Lower leg skin (tissue), 4 donors: ENCODE data around the gene SELENOT. TPM values are rescaled to one million over a fixed set of nuclear protein-coding genes. Genes with fewer than 3 reads are reported as not detected.
A peak's percentile ranks its signal among the peaks of the same experiment; 100 is the strongest.

Experiments
- DNase-seq, 2 donors: peaks; one replicate each; pipeline ENCODE4 v3.0.0-alpha.2; 2019; ENCODE audit warnings: low spot score in 2 of 2
- H3K4me3 ChIP-seq: fragments of 200-600 bp; sonication (generic); 2 replicates; pipeline ENCODE4 v1.5.1; 2017; ENCODE audit warnings: mild to moderate bottlenecking, low read depth; ENCODE audit not compliant: poor library complexity, severe bottlenecking
- CTCF ChIP-seq, 3 donors: fragments of 450-650 bp; IDR thresholded peaks; one replicate each; pipeline ENCODE4 v1.5.1; 2016; ENCODE audit warnings: antibody characterized with exemption in 3 of 3, mild to moderate bottlenecking in 3 of 3, moderate library complexity in 2 of 3
- POLR2A ChIP-seq, 2 donors: fragments of 450-650 bp; IDR thresholded peaks; one replicate each; pipeline ENCODE4 v1.6.1; 2016 to 2017; ENCODE audit warnings: antibody characterized with exemption in 2 of 2, mild to moderate bottlenecking in 1 of 2, moderate library complexity in 1 of 2
- WGBS, 2 donors: methylation state at CpG; one replicate each; pipeline ENCODE4 v1.1.5; 2018; 5-methylcytosine and 5-hydroxymethylcytosine counted together
- intact Hi-C: fragments of 100-400 bp; cut with DNase I; formaldehyde crosslinking; loops from one replicate; pipeline ENCODE4 v1.15.0; 2023; ENCODE audit warnings: low total_unique reads
- total RNA-seq, 4 donors: library from RNA; depleted of rRNA; stranded (reverse); fragments of >200 nt; gene quantifications; one replicate each; pipeline ENCODE4 v1.1.0, GENCODE V29; 2016

The SELENOT gene
- total RNA-seq, 4 donors from 2014 or later: 39.2 to 76.8 (median 64.8) TPM

- no peak for DNase-seq
- H3K4me3 ChIP-seq: peak overlapping the region; percentile 69
- 1% methylated on average over 11 of the region's 11 CpGs for WGBS, 2 donors
- TF ChIP-seq CTCF (IDR thresholded peaks at IDR 0.05): no peak
- TF ChIP-seq POLR2A (IDR thresholded peaks at IDR 0.05): no peak
- intact Hi-C loops: no loop called here
Measured at GRCh38 chr3:150603980-150604319, 829 bp downstream of the SELENOT start.

- DNase-seq: no peak
- no peak for TF ChIP-seq POLR2A (IDR thresholded peaks at IDR 0.05)
- TF ChIP-seq CTCF (IDR thresholded peaks at IDR 0.05): no peak
- intact Hi-C loops: no loop called here
- no peak overlapping the region for H3K4me3 ChIP-seq
- 70 to 71% methylated on average over 9 of the region's 9 CpGs for WGBS, 2 donors
Measured at GRCh38 chr3:150605998-150606641, 3.0 kb downstream of the SELENOT start.

GRCh38 chr3:150607267-150608065, 4.3 kb downstream of the SELENOT start:
- intact Hi-C loops: no loop called here
- 85 to 88% methylated on average over 8 of the region's 8 CpGs for WGBS, 2 donors
- no peak overlapping the region for H3K4me3 ChIP-seq
- DNase-seq: no peak
- TF ChIP-seq CTCF (IDR thresholded peaks at IDR 0.05) (no peak), POLR2A (IDR thresholded peaks at IDR 0.05) (no peak)

- 0% methylated on average over 1 of the region's 1 CpG for WGBS, 2 donors
- TF ChIP-seq CTCF (IDR thresholded peaks at IDR 0.05) (no peak), POLR2A (IDR thresholded peaks at IDR 0.05) (no peak)
- no peak for DNase-seq
- no peak overlapping the region for H3K4me3 ChIP-seq
- intact Hi-C loops: no loop called here
Measured at GRCh38 chr3:150609988-150610387, 6.9 kb downstream of the SELENOT start.

DNA sequence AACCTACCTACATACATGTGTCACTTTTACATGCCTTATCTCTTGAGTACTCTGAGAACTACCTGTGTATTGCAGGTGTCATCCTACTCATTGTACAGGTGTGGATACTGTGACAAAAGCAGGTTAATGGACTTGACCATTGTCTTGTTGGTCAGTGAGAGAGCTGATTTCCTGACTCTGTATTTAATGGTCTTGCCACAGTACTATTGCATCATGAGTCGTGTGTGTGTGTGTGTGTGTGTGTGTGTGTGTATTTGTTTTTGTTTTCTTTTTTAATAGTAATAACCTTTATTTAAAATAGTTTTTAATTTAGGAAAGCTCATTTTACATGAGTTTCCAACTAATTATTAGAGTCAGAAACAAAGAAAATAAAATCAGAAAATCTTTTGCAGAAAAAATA, 7.7 kb downstream of the SELENOT start:
- no peak for TF ChIP-seq CTCF (IDR thresholded peaks at IDR 0.05)
- TF ChIP-seq POLR2A (IDR thresholded peaks at IDR 0.05): no peak
- WGBS, 2 donors: 25 to 39% methylated on average over 1 of the region's 1 CpG
- intact Hi-C loops: no loop called here

More for the DNA sequence above, 7.7 kb downstream of the SELENOT start:
- no peak for DNase-seq
- no peak overlapping the region for H3K4me3 ChIP-seq
